Embryonic facial prominence (tissue), 1 donor: Measurements from ENCODE around the gene TMEM242.

Experiments
- DNase-seq: peaks from one replicate; pipeline ENCODE4 v3.0.0-alpha.2; 2016; ENCODE audit errors: extremely low spot score

TMEM242 gene

DNA sequence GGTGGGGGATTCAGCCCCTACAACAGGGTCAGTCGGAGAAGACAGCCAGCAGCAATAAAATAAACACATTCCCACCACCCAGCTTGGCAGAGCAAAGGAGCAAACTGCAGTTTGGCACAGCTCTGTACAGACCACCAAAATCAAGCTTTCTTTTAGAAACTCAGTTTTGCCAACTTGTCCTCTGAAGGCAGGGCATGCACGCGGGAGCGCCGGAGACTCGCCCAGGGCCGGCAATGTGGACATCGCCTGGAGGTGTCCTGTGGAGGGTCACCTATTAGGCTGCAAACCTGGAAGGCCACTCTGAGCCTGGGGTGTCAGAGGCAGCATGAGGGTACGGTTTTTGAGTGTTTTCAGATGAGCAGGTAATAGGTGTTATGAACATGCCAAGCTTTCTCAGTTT is 34.7 kb downstream of the TMEM242 start:
- no peak for DNase-seq

DNA sequence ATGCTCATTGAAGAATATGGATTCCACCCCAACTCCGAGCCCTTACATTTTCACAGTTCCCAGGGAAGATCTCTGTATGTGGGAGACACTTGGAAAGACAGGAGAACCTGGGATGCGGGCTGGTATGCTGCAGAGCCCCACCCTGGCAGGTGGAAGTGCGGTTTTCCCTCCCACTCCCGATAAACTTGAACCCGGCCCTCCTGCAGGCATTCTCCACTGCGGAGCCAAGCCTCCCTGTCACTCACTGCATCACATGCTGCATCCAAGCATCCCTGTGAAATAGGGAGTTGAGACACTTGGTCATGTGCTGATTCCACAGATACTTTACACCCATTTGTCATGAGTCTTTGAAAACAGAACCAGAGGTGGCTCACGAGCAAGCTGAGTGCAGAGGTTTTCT is 35.4 kb downstream of the TMEM242 start:
- no peak for DNase-seq

DNA sequence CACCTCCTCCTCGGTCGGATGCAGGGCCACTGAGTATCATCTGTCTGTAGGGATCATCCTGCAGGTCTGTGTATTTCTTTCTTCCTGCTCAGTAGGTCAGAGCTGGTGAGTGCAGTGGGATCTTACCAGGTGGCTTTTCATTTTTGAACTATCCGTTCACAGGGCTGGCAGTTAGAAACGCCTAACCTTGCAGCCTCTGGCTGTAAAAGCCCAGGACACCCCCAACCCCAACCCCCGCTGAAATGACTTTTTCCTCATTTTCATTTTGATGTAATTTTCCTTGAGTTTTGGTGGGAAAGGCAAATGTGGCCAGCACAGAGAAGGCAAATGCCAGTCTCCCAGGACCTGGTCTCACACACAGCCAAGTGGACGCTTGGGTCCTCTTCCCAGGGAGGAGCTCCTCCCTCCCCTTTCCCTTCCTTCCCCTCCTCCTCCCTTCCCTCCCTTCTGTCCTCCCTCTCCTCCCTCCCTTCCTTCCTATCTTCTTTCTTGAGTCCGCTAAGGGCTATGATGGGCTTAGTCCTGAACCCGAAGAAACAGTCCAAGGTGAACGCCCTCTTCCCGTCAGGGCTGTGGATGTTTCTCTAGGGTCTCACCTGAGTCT is 36.0 kb downstream of the TMEM242 start:
- no peak for DNase-seq

DNA sequence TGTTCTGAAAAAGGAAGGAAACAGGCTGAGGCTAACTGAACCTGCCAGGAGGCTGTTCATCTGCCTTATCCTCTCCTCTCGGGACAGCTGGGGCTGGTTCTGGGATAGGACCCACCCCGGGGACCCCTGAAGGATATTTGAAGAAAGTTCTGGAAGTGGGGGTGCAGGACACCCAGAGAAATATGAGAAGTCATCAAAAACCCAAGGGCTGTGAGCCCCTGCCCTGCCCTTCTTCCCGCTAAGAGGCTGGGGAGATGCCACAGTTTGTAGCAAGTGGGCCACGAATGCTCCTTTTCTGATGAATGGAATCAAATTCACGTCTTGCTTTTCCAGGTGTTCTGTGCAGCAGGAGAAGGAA is 37.9 kb downstream of the TMEM242 start:
- DNase-seq: no peak

DNA sequence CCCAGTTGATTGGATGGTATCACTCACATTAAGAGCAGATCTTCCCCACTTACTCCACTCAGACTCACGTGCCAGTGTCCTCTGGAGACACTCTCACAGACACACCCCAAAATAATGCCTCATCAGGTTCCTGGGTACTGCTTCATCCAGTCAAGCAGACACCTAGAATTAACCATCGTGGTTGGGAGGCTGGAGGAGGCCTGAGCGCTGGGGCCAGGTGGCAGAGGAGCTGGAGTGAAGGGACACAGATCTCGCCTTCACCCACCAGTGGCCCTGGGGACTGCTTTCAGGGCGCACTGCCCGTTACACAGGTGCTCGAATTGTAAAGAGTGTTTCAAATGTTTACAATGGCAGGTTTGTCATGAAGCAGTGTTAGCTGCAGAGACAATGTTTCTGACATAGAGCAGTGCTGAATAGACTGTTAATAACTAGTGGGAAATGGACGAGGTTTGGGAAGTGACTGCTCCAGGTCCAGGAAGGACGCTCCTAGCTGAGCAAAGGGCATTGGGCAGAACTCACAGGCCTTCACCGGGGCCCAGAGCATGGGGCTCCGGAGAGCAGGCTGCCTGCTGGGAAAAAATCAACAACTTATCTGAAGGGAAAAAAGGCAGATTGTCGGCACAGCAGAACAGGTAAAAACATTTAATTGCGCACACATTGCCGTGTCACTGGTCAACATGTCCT is 38.4 kb downstream of the TMEM242 start:
- no peak for DNase-seq

DNA sequence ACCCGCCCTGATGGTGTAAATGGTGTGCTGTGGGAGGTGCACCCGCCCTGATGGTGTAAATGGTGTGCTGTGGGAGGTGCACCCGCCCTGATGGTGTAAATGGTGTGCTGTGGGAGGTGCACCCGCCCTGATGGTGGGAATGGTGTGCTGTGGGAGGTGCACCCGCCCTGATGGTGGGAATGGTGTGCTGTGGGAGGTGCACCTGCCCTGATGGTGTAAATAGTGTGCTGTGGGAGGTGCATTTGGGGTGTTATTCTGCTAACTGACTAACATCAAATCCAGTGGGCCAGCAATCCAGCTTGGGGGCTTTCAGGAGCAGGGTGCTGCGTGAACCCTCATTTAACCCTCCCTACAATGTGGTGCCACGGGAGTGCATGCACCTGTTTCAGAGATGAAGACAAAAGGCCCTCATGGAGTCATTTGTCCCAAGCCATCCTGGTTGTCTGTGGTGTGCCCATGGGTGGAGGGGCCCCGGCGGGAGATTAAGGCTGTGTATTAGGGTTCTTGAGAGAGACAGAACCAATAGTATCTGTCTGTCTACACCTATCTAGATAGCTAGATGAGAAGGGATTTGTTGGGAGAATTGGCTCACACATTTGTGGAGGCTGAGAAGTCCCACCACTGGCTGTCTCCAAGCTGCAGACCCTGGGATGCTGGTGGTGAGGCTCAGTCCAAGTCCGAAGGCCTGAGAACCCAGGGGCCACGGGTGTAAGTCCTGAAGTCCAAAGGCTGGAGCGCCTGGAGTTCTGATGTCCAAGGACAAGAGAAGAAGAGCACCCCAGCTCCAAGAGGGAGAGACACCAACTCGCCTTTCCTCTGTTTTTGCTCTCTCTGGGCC is 39.2 kb downstream of the TMEM242 start:
- no peak for DNase-seq

DNA sequence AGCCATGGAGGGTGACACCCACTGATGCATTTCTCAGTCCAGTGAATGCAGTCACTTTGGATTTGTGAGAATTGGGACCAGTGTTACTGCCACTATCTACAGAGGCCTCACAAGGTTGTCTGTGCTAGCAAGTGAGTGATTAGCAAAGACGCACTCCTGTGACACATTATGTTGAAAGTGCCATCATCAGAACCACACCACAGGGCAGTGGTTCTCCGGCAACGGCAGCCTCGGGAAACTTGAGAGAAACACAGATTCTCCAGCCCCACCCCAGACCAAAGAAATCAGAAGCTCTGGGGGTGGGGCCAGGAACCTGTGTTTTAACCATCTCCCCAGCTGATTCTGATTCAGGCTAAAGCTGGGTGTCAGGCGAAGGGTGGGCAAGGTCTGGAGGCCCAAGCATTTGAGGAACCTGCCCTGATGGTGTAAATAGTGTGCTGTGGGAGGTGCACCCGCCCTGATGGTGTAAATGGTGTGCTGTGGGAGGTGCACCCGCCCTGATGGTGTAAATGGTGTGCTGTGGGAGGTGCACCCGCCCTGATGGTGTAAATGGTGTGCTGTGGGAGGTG is 39.9 kb downstream of the TMEM242 start:
- no peak for DNase-seq

DNA sequence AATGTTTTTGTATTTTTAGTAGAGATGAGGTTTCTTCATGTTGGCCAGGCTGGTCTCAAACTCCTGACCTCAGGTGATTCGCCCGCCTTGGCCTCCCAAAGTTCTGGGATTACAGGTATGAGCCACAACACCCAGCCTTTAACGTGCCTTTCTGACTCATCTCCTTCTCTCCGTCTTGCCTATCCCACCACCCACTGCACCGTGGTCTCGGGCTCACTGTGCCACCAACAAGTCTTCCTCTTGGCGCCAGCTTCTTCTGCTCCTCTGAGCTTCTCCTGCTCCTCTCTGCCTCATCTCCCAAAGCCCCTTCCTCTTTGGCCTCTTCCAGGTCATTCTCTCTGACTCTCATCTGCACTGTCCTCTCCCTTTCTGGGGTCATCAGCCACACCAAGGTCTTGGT is 41.0 kb downstream of the TMEM242 start:
- DNase-seq: no peak

DNA sequence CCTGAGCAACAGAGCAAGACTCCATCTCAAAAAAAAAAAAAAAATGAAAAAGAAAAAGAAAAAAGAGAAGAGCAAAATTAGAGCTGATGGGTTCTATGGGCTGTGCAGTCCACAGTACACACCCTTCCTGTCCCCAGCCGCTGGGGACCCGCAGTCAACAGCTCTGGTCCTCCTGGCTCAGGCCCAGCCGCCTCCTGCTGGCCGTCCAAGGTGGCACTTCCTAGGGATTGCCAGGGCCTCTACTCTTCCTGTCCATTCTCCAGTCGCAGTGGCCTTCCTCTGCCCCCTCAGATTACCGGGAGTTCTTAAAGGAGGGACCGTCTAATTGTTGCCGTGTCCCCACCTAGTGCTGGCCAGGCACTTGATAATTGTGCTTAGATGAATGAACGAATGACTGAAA is 41.7 kb downstream of the TMEM242 start:
- DNase-seq: no peak

DNA sequence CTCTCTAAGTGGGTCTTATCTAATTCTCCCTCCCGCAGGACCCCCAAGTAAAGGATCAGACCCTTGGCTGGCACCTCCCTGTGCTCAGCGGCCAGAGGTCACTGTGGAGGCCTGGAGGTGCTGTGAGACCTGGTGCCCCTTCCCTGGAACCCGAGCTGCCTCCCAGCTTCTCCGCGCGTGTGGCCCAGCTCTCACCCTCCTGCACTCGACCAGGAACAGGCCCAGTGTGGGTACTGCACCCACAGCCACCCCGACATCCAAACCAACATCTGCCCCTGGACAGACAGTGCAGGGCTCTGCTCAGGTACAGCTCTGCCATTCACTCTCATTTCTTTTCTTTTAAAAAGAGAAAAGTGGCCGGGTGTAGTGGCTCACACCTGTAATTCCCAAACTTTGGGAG is 42.4 kb downstream of the TMEM242 start:
- no peak for DNase-seq

DNA sequence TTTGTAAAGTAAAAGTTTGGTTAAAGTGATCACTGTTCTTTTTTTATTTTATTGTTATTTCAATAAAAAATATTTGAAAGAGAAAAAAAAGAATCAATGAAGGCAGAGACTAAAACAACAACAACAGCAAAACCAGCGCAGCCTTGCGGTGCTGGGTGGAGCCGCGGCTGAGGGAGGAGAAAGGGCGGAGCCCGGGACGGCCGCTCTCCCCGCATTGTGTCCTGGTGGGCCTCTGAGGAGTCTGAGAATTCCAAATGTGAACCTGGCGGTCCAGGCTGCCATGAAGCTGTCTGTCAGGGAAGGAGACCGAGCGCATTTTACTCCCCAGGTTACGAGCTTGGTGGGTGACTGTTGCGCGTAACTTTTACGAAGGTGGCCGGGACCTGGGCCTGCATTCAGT is 43.2 kb downstream of the TMEM242 start:
- no peak for DNase-seq

DNA sequence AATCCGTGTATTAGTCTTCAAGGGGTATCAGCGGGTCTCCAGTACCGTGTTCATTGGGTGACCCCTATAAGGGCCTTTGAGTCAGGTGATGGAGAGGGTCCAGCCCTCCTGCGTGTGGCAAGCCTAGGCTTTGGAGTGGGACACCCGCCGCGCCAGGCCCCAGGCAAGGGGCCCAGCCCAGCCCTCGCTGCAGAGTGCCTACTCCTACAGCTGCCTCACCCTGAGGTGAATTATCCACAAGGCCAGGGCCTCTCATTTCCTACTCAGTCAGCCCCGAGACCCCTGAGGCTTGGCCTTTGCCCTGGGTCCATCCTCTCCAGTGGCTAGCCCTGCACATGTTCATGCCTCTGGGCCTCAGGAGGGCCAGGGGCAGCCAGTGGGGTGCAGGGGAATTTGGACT is 45.1 kb downstream of the TMEM242 start:
- no peak for DNase-seq

DNA sequence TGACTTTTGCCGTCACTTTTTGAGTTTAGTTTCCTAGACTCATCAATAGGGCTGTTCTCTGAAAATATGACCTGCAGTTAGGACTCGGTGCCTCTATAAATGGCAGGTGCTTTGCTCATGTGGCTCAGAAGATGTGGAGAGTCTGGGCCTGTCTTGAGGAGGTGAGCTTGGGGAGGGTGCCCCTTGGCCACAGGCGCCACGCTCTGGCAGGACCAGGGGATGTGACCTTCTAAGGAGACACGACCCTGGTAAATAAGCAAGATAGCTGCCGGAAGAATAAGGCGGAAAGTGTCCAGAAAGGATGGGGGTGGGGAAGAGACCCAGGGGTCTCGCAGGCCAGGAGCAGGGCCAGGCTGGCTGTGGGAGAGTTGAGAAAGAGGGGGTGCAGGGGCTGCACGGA is 46.6 kb downstream of the TMEM242 start:
- DNase-seq: no peak

DNA sequence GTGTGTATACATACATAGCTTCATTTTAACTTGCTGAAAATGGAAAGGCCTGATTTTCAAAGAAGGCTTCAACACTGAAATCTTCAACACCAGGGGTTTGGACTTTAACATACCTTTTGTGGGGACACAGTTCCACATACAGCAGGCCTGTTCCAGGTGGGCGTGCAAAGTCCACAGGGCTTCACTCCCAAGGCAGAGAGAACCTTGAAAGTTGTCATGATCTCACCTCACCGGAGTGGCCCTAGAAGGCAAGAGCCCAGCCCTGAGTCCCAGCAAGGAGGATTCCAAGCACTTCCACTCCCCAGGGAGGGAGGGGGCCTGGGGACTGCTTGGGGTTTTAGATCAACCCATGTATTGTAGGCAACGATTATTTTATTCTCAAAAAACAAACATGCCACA is 47.2 kb downstream of the TMEM242 start:
- DNase-seq: no peak

DNA sequence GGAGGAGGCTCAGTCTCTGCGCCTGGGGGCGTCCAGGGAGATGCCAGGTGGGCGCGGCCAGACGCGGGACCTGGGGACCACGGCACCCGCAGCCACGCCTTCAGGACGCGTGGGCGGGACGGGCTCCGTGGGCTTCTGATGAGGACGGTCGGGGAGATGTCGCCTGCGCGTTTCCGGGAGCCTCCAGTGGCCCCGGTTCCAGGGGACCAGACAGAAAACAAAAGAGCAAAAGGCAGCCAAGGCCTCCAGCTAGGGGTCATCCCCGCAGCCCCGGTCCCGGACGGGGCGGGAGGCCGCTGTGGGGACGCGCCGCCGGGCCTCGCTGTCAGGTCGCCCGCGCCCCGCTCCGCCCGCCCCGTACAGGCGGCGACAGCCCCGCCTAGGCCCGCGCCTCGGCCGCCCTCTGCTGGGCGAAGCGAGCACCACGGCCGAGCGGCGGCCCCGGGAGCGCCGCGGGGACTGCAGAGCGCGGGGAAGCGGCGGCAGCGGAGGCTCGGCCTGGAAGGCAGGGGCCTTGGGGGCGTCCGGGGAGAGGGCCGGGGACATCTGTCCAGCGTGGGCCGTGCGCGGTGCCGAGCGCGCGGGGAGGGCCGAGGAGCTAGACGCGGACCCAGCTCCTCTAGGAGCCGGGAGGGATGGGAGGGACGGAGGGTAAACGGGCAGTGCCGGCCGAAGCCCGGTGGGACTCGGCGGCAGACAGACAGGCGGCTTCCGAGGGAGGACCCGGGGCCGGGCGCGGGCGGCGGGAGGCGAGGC is 48.7 kb downstream of the TMEM242 start:
- peak; percentile 42 for DNase-seq

DNA sequence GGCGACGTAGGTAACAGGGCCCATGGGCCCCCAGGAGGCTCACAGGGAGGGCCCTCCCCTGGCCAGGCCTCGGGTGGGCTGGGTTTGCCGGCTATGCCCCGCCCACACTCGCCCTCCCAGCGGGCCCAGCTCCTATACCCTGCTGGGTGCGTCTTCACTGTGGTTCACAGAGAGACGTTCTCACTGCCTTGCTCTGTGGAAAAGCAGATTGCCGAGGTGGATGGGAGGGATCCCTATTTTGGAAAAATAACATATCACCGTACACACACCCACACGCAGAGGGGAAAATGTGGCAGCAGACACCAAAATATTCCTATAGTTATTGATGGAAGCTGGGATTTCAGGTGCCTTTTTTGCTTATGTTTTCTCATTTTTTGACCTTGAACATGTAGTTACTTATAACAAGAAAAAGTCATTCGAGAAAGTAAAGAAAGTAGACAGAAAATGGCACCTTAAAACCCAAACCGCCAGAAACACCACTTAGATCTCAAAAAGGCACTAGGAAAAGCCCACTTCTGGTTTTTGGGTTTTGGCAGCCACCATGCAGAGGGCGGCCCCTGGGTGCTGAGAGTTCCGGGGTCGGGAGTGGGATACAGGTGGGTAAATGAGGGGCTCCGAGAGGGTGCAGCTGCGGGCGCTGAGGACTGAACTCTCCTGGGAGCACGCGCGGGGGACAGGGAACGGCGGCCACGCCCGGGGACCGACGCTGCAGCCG is 49.4 kb downstream of the TMEM242 start:
- no peak for DNase-seq

DNA sequence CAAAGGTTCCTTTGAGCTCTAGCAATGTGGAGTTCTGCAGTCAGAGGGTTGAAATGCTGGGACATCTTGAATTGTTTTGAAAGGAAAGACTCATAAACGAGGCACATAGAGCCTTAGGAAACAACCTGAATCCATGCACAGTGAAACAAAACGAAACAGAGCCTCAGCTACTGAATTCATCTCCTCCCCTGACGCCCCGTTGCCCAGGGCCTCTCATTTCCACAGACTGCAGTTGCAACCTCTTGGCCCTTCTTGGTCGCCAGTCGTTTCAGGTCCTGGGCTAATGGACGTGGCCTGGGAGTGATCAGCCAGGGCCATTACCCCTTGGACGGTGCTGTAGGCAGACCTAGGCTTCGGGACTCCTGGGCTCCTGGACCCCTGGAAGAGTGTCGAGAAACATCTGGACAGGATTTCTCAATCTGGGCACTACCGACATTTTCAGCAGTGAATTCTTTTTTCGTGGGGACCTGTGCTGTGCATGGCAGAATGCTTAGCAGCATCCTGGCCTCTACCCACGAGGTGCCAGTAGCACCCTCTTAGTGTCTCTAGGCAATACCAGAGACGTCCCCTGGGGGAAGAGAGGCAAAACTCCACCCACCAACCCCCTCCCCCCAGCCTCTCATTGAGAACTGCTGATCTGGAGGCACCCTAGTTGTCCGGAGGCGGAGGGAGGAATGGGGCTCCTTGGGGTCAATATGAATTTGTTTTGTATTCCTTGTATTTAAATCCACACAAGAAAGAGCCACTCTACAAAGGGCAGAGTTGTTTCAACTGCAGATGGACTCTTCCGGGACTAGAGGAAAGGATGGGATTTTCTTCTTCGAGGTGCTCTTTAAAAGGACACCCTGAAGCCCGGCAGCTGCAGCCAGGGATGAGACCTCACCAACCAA is 50.2 kb downstream of the TMEM242 start:
- no peak for DNase-seq

DNA sequence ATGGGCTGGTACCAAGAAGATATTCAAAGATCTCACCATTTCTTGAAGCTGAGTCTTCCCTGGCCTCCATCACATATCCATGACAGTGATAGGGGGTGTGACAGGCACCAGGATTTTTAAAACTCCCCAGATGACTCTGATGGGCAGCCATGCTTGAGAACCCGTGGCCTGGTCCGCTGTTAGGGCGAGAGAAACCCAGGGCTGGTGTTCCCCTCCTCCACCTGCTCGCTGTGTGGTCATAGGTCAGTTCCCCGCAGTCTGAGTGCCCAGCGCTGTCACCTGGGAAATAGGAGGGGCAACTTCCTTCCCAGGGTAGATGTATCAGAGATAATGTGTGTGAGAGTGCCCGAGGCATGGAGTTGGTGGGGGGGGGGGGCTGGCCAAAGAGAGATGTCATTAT is 50.9 kb downstream of the TMEM242 start:
- DNase-seq: no peak

DNA sequence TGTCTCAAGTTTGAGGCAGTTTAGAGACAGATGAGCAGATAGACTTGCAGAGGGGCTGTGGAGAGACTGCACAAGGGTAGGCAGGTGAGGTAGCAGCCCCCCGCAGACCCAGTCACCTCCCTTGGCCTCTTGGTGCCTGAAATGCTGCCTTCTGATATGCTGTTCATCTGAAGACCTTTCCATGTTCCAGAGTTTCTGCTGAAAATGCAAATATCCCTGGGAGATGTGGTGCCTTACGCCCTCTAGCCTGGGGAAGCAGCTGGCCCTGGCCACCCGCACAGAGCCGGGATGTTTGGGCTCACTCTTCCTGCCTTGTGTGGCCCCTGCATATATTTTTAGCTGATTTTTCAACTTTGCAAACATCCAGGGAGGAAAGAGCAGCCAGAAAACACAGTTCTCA is 51.4 kb downstream of the TMEM242 start:
- no peak for DNase-seq

DNA sequence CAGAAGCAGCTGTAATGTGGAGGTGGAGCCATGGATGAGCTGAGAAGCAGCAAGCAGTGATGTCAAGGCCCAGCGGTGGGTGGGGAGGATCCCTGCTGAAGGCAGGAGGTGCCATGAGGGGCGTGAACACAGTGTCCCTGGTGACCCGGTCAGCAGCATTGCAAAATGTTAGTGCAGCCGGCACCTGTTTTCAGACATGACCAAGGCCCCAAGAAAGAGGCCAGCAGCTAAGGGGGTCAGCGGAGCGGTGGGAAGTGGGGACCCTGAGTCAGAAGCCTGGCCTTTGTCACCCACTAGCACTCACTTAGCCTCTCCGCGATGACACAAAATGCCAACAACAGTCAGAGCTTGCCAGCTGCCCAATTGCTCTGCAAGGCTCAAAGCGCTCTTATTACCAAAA is 51.9 kb downstream of the TMEM242 start:
- no peak for DNase-seq
